HG03439 (cell line): Measurements from ENCODE around the gene NT5DC2.

Experiments
- ATAC-seq: cut with Tn5 transposase; IDR thresholded peaks from one replicate; pipeline ENCODE4 v1.9.1; 2021; ENCODE audit warnings: mild to moderate bottlenecking, moderate library complexity; ENCODE audit not compliant: unreplicated experiment

NT5DC2 gene

GRCh38 chr3:52512727-52513126 lies 20.9 kb downstream of the NT5DC2 start:
- no peak for ATAC-seq

GRCh38 chr3:52512105-52512504 lies 21.6 kb downstream of the NT5DC2 start:
- no peak for ATAC-seq

GRCh38 chr3:52511509-52511908 lies 22.1 kb downstream of the NT5DC2 start:
- ATAC-seq: no peak

DNA sequence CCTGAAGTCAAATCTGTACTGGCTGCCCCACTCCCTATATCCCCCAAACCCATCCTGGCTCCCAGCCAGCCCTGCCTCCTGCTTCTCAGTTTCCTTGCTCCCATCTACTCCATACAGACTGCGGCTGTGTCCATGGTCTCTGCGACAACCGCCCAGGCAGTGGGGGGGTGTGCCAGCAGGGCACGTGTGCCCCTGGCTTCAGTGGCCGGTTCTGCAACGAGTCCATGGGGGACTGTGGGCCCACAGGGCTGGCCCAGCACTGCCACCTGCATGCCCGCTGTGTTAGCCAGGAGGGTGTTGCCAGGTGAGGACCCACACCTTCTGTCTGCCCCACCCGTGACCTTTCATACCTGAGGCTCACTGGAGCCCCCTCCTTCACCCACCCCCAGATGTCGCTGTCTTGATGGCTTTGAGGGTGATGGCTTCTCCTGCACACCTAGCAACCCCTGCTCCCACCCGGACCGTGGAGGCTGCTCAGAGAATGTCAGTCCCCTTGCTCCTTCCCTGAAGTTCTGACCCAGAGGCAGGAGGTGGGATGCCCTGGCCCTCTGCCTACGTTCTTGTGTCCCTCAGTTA lies 23.8 kb downstream of the NT5DC2 start:
- no peak for ATAC-seq

GRCh38 chr3:52507359-52507758 lies 26.3 kb downstream of the NT5DC2 start:
- no peak for ATAC-seq

DNA sequence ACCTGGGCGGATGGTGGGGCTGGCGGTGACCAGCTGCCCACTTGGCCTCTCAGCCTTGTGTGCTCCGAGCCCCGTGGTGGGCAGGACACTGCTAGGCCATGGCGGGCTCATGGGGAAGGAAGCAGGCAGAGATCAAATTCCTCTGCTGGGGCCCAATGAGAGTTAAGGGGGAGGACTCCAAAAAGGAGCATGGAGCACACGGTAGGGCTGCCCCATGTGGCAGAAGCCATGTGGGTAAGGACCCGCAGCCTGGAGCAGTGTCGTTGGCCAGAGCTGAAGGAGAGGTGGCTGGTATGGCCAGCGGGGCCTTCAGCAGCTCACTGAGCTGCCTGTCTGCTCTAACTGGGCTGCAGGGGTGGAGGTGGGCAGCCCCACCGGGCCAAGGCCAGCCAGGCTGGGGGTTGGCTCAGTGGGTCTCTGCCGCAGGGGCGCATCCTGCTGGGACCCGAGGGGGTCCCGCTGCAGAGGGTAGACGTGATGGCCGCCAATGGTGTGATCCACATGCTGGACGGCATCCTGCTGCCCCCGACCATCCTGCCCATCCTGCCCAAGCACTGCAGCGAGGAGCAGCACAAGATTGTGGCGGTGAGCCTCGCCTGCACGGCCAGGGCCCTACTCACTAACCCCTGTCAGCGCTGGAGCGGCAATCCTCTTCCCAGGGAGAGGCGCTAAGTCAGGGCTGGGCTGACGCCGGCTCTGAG lies 27.2 kb downstream of the NT5DC2 start:
- no peak for ATAC-seq

DNA sequence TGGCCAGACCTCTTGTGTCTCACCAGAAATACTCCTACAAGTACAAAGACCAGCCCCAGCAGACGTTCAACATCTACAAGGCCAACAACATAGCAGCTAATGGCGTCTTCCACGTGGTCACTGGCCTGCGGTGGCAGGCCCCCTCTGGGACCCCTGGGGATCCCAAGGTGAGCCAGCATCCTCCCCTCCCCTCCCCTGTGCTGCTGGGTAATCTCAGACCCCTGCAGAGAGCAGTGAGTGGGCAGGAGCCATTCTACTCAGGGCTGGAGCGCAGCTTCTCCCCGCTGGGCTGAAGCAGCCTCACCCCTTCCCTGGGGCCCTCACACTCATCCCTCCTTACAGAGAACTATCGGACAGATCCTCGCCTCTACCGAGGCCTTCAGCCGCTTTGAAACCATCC lies 28.7 kb downstream of the NT5DC2 start:
- ATAC-seq: no peak

- ATAC-seq: no peak
Observed at GRCh38 chr3:52503788-52504424, 29.8 kb downstream of the NT5DC2 start.

- no peak for ATAC-seq
Observed at GRCh38 chr3:52502808-52503350, 30.8 kb downstream of the NT5DC2 start.

GRCh38 chr3:52502001-52502400 lies 31.7 kb downstream of the NT5DC2 start:
- no peak for ATAC-seq

- no peak for ATAC-seq
Observed at GRCh38 chr3:52501046-52501445, 32.6 kb downstream of the NT5DC2 start.

DNA sequence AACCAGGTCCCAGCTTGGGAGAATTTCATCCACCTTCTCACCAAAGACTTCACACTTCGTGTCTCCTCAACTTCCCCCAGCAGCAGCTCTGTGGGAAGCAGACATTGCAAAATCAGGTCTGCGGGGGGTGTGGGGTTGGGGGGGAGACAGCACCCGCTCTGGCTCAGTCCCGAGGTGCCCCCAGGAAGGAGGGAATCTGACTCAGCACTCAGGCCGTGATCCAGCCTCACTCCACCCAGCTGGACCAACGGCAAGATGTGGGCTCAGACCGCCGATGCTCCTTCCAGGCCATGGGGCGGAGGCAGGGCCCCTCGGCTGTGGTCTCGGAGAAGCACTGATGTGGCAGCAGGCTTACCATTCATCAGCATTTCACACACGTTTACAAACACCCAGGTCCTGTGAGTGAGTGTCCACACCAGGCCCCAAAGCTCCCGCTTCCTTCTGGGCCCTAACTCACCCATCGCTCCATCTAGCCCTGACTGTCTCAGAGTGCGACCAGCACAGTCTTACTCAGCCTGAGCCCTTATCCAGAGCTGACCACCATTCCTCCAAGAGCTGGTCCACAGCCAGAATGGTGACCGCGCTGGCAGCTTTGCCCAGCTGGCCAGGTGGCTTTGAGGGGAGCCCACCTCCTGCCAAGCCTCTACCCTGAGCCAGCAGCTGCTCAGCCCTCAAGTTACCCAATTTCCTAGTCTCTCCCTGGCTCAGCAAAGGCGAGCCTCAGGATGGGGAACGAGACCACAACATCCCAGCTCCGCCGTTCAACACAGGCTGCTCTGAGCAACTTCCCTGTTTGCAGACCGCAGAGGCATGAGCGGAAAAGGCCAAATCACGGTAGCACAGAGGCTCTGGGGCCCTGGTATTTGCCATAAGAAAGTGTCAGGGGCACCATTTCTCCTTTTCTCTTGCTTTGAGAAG lies 35.3 kb downstream of the NT5DC2 start:
- no peak for ATAC-seq

DNA sequence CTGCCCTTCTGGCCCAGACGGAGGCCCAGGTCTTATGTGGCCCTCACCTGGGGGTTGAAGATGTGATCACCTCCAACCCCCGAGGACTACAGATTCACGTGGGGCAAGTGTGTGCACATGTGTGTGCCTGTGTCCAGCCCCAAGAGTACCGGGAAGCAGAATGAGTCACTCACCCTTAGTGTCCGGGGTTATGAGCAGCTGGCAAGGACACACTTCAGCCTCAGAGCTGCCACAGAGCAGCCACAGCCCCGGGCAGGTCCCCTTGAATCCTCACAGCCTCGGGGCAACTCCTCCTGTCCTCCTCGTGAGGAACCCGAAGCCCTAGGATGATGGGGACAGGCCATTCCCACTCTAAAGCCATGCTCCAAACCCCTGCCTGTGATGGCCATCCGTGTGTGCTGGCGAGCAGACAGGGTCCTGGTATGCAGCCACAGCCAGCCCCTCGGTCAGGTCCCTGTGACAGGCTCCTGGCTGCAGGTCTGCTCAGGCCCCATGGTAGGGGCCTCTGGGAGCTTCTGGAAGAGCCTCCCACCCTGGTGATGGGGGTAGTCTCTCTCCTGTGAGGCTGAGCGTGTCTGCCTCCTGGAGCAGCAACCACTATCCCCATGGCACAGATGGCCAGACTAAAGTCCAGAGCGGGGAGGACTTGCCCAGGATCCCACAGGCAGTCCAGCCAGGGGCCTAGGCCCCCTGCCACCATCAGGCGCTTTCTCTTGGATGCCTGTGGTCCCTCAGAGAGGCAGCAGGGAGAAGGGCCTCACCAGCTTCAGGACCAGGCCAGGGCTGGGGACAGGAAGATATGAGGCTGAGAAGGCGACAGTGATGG lies 37.7 kb downstream of the NT5DC2 start:
- ATAC-seq: no peak

GRCh38 chr3:52494886-52495495 lies 38.7 kb downstream of the NT5DC2 start, which contains the start of gene STAB1:
Gene STAB1 (plus strand): TSS chr3:52495338. CDS start chr3:52495414, 76 bp downstream.
- ATAC-seq: no peak

DNA sequence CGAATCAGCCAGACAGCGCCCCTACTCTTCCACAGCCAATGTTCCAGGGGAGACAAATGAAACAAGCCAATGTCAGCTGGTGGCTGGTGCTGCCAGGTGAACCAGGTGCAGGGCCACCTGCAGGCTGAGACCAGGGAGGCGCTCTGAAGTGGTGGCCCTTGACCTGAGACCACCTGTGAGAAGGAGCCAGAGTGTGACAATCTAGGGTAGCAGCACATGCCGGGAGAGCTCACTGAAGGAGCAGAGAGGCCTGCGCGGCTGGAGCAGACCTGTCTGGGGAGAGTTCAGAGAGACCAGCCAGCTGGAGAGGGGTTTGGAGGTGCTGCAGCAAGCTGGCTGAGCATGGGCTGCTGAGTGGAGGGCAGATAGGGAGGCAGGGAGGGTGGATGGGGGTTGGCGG lies 39.2 kb downstream of the NT5DC2 start:
- no peak for ATAC-seq

DNA sequence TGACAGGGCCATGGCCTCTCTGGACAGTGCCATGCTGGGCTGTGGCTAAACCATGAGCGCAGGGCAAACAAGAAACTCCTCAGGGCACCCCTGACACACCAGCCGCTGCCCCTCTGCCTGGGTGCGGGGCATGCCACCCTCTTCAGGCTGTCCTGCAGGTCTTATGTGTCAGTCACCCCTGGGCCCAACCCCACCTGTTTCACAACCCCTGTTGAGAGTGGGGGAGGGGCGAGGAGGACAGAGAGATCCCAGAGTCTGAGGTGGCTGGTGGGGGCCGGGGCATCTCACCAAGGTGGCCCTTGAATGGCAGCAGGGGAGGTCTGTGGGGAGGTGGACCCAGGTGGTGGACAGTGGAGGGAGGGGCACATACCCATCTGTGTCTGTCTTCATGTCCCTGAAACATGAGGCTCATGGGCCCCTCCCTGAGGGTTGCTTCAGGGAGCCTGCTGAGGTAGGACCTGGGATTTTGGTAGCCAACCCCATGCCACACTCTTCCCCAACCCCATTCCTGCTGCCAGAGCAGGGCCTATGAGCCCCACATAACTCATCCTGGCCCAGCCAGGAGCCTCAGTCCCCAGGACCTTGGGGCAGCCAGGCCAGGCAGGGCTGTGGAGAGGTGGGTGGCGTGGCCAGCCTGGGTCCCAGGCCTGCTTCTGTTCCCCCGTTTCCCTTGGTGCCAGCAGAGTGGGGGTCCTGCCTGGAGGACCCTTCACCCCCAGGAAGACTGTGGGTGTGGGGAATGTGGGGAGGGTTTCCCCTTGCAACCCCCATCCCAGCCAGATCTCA lies 40.2 kb downstream of the NT5DC2 start:
- ATAC-seq: no peak

- no peak for ATAC-seq
Observed at GRCh38 chr3:52492059-52492458, 41.6 kb downstream of the NT5DC2 start.

DNA sequence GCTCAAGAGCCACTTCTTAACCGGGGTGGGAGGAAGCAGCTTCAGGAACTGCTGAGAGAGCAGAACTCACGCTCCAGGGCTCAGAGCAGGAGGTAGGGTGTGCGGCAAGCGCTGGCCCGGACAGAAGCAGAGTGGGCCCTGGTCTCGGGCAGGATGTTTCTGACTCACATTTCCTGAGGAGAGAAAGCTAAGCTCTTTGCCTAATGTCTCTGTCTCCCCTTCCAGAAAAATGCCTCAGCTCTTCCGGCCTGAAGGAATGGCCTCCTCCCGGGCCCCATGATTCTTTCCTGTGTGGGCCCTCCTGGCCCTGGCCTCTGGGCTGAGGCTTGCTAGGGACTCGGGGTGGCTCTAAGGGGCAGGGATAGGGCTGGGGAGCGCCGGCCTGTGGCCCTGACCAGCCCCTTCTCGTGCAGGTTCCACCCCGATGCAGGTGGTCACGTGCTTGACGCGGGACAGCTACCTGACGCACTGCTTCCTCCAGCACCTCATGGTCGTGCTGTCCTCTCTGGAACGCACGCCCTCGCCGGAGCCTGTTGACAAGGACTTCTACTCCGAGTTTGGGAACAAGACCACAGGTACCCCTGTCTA lies 42.6 kb downstream of the NT5DC2 start:
- no peak for ATAC-seq
